HepG2 (cell line): Measurements from ENCODE around the gene CD3G. TPM values are rescaled to one million over a fixed set of nuclear protein-coding genes. Genes with fewer than 3 reads are reported as not detected.

Experiments
- ATAC-seq: fragments of 200-7000 bp; cut with Tn5 transposase; 3 replicates; pipeline ENCODE4 v1.9.1; 2020; ENCODE audit warnings: mild to moderate bottlenecking, moderate library complexity
- BruUV-seq: library from RNA; stranded (reverse); fragments of 400-500 nt; replicated peaks from 2 replicates; lab custom pipeline; 2021; lab: Mats Ljungman, UMichigan
- CTCF ChIA-PET: fragments of 300-600 bp; formaldehyde crosslinking; extraction: SDS; loops from one replicate; lab custom pipeline; 2021; ENCODE audit warnings: low total read pairs, inconsistent platforms, low intra/inter-chr PET ratio; lab: Yijun Ruan, JAX
- POLR2A ChIA-PET: fragments of 350-600 bp; sonication (Branson Sonifier 250); formaldehyde crosslinking; loops from one replicate; lab custom pipeline; 2020; ENCODE audit warnings: antibody characterized with exemption, inconsistent platforms; lab: Yijun Ruan, JAX
- DNase-seq: peaks from one replicate; pipeline ENCODE4 v3.0.0-alpha.2; 2015; ENCODE audit warnings: low spot score
- FAIRE-seq: peaks from 3 replicates; lab custom pipeline; 2011; peaks lifted over from hg19 to GRCh38; lab: Jason Lieb, UNC
- H2AFZ ChIP-seq: one replicate; pipeline ENCODE4 v1.6.1; 2011; ENCODE audit warnings: low read length, inconsistent platforms
- H3K27ac ChIP-seq: fragments of 300-600 bp; 3 replicates; pipeline ENCODE4 v1.8.0; 2011; ENCODE audit warnings: mixed run types, mild to moderate bottlenecking, mixed read lengths, low read length, inconsistent platforms; ENCODE audit not compliant: insufficient read depth; ENCODE audit errors: extremely low read length
- H3K27me3 ChIP-seq, 2 experiments: fragments of 200-600 bp in 1 of 2; 2 replicates in 1 of 2; 3 replicates in 1 of 2; pipeline versions ENCODE4 v1.6.0 to v1.8.0; 2011; ENCODE audit warnings: low read length in 2 of 2, mild to moderate bottlenecking in 2 of 2, moderate library complexity in 2 of 2, inconsistent platforms in 1 of 2; ENCODE audit not compliant: insufficient read depth in 2 of 2, control insufficient read depth in 1 of 2
- H3K36me3 ChIP-seq, 2 experiments: fragments of 200-600 bp in 1 of 2; replicated peaks in 1 of 2; 2 replicates in 1 of 2; 3 replicates in 1 of 2; pipeline versions ENCODE4 v1.5.1 to v1.8.0; 2011; ENCODE audit warnings: low read length in 2 of 2, inconsistent platforms in 1 of 2; ENCODE audit not compliant: insufficient read depth in 2 of 2, control insufficient read depth in 1 of 2
- H3K4me1 ChIP-seq: 2 replicates; pipeline ENCODE4 v1.5.1; 2012; ENCODE audit warnings: low read length, inconsistent platforms; ENCODE audit not compliant: insufficient read depth
- H3K4me2 ChIP-seq: 2 replicates; pipeline ENCODE4 v1.6.0; 2011; ENCODE audit warnings: low read depth, low read length, inconsistent platforms
- H3K4me3 ChIP-seq, 3 experiments: fragments of 200-600 bp in 1 of 3; sonication (generic), shearing (Covaris generic) in 1 of 3; replicated peaks in 1 of 3; 2 replicates each; pipeline ENCODE4 v1.5.1; 2011 to 2016; ENCODE audit warnings: low read length in 3 of 3, inconsistent platforms in 2 of 3, low read depth in 2 of 3, mild to moderate bottlenecking in 2 of 3, control low read depth in 1 of 3, mixed read lengths in 1 of 3; ENCODE audit not compliant: insufficient read depth in 1 of 3
- H3K79me2 ChIP-seq: one replicate; pipeline ENCODE4 v1.6.1; 2011; ENCODE audit warnings: low read length, inconsistent platforms; ENCODE audit not compliant: insufficient read depth
- H3K9ac ChIP-seq: 2 replicates; pipeline ENCODE4 v1.6.0; 2011; ENCODE audit warnings: mild to moderate bottlenecking, low read depth, low read length, inconsistent platforms; ENCODE audit not compliant: insufficient read depth
- H3K9me3 ChIP-seq: 2 replicates; pipeline ENCODE4 v1.5.1; 2012; ENCODE audit warnings: mild to moderate bottlenecking, low read length
- H4K20me1 ChIP-seq: 2 replicates; pipeline ENCODE4 v1.6.0; 2011; ENCODE audit warnings: inconsistent platforms, mild to moderate bottlenecking, low read length, moderate library complexity; ENCODE audit not compliant: insufficient read depth
- DR1 ChIP-seq: sonication (generic); formaldehyde crosslinking; IDR thresholded peaks from 2 replicates; pipeline ENCODE4 v1.8.0; 2021; ENCODE audit warnings: mild to moderate bottlenecking, missing genetic modification reagents, inconsistent platforms
- FLYWCH1 ChIP-seq: sonication (generic); formaldehyde crosslinking; IDR thresholded peaks from 2 replicates; pipeline ENCODE4 v1.8.1; 2023; ENCODE audit warnings: mild to moderate bottlenecking, missing genetic modification reagents
- GTF2F1 ChIP-seq: fragments of 150-350 bp; IDR thresholded peaks from 2 replicates; pipeline ENCODE4 v1.6.1; 2014; ENCODE audit warnings: low read length
- GZF1 ChIP-seq: sonication (generic); formaldehyde crosslinking; IDR thresholded peaks from 2 replicates; pipeline ENCODE4 v1.5.1; 2020; ENCODE audit warnings: mild to moderate bottlenecking, missing genetic modification reagents
- KAT2B ChIP-seq: fragments of 150-350 bp; IDR thresholded peaks from 2 replicates; pipeline ENCODE4 v1.6.1; 2014; ENCODE audit warnings: low read depth, low read length, borderline replicate concordance
- KAT7 ChIP-seq: IDR thresholded peaks from 2 replicates; pipeline ENCODE4 v1.6.1; 2018; ENCODE audit warnings: borderline replicate concordance, missing compliant biosample characterization
- KLF13 ChIP-seq: sonication (generic); formaldehyde crosslinking; IDR thresholded peaks from 2 replicates; pipeline ENCODE4 v1.4.0; 2020; ENCODE audit warnings: mild to moderate bottlenecking, missing genetic modification reagents
- KLF15 ChIP-seq: sonication (generic); formaldehyde crosslinking; IDR thresholded peaks from 2 replicates; pipeline ENCODE4 v1.8.1; 2023; ENCODE audit warnings: borderline replicate concordance, mild to moderate bottlenecking, inconsistent platforms, missing genetic modification reagents, mixed read lengths
- KMT2B ChIP-seq: IDR thresholded peaks from 2 replicates; pipeline ENCODE4 v1.6.1; 2016; ENCODE audit warnings: missing genetic modification reagents, missing compliant biosample characterization
- MED13 ChIP-seq: sonication (generic); formaldehyde crosslinking; IDR thresholded peaks from 2 replicates; pipeline ENCODE4 v1.5.0; 2020; ENCODE audit warnings: missing genetic modification reagents
- NCOA5 ChIP-seq: sonication (generic); formaldehyde crosslinking; IDR thresholded peaks from 2 replicates; pipeline ENCODE4 v1.4.0; 2020; ENCODE audit warnings: missing genetic modification reagents
- PAWR ChIP-seq: sonication (generic); formaldehyde crosslinking; IDR thresholded peaks from 2 replicates; pipeline ENCODE4 v1.4.0; 2020; ENCODE audit warnings: missing genetic modification reagents, mild to moderate bottlenecking, borderline replicate concordance
- RARA ChIP-seq: IDR thresholded peaks from 2 replicates; pipeline ENCODE4 v1.6.1; 2016; ENCODE audit warnings: missing genetic modification reagents, missing compliant biosample characterization
- RARG ChIP-seq: sonication (generic); formaldehyde crosslinking; IDR thresholded peaks from 2 replicates; pipeline ENCODE4 v1.4.0; 2020; ENCODE audit warnings: low read depth, mild to moderate bottlenecking, missing genetic modification reagents
- RCOR2 ChIP-seq: IDR thresholded peaks from 2 replicates; pipeline ENCODE4 v1.6.1; 2016; ENCODE audit warnings: missing biosample characterization, missing genetic modification reagents
- ZBTB38 ChIP-seq: sonication (generic); formaldehyde crosslinking; IDR thresholded peaks from 2 replicates; pipeline ENCODE4 v1.5.1; 2020; ENCODE audit warnings: mild to moderate bottlenecking, missing genetic modification reagents
- ZBTB8A ChIP-seq: sonication (generic); formaldehyde crosslinking; IDR thresholded peaks from 2 replicates; pipeline ENCODE4 v1.4.0; 2020; ENCODE audit warnings: mild to moderate bottlenecking, low read depth, missing genetic modification reagents, borderline replicate concordance
- ZKSCAN8 ChIP-seq: IDR thresholded peaks from 2 replicates; pipeline ENCODE4 v1.6.1; 2016; ENCODE audit warnings: borderline replicate concordance, missing genetic modification reagents, missing compliant biosample characterization
- ZNF101 ChIP-seq: sonication (generic); formaldehyde crosslinking; IDR thresholded peaks from 2 replicates; pipeline ENCODE4 v1.4.0; 2020; ENCODE audit warnings: mild to moderate bottlenecking, low read depth, missing genetic modification reagents, borderline replicate concordance
- ZNF580 ChIP-seq: IDR thresholded peaks from 2 replicates; pipeline ENCODE4 v1.6.1; 2016; ENCODE audit warnings: low read depth, borderline replicate concordance
- ZNF616 ChIP-seq: sonication (generic); formaldehyde crosslinking; IDR thresholded peaks from 2 replicates; pipeline ENCODE4 v1.5.0; 2020; ENCODE audit warnings: low read depth, mild to moderate bottlenecking, missing genetic modification reagents
- ZNF724P ChIP-seq: sonication (generic); formaldehyde crosslinking; IDR thresholded peaks from 2 replicates; pipeline ENCODE4 v1.8.0; 2022; ENCODE audit warnings: missing genetic modification reagents, borderline replicate concordance
- ZSCAN12 ChIP-seq: sonication (generic); formaldehyde crosslinking; IDR thresholded peaks from 2 replicates; pipeline ENCODE4 v1.9.0; 2021; ENCODE audit warnings: mild to moderate bottlenecking, missing genetic modification reagents
- WGBS: methylation state at CpG from one replicate; pipeline ENCODE4 v1.1.6; 2017; ENCODE audit warnings: low lambda C conversion rate; 5-methylcytosine and 5-hydroxymethylcytosine counted together
- in situ Hi-C: cut with HindIII; loops from 2 replicates; pipeline ENCODE4 v1.10.0; 2017; ENCODE audit warnings: low pct_unique_long_range_greater_than_20kb; ENCODE audit not compliant: extremely low pct_ligation_motif_present
- intact Hi-C: fragments of 100-400 bp; cut with micrococcal nuclease; formaldehyde crosslinking; loops from one replicate; pipeline ENCODE4 v1.10.0; 2022; ENCODE audit not compliant: unreplicated experiment
- polyA plus RNA-seq, 8 experiments: library from polyadenylated mRNA; depleted of rRNA in 3 of 8; stranded (reverse) in 7 of 8; unstranded in 1 of 8; fragments of >200 nt; fragmentation: Illumina TruSeq in 4 of 8; extraction: Trizol in 4 of 8; gene quantifications; 2 replicates each; pipeline versions ENCODE4 v1.2.1 to v1.2.3, GENCODE V29; 2011 to 2016; ENCODE audit warnings: low read depth in 4 of 8, missing spikeins in 1 of 8, mixed read lengths in 1 of 8; ENCODE audit not compliant: insufficient read depth in 1 of 8
- total RNA-seq, 5 experiments: library from RNA; depleted of rRNA; stranded (reverse); fragments of >200 nt; fragmentation: Illumina TruSeq; extraction: Trizol; gene quantifications; 2 replicates each; pipeline ENCODE4 v1.2.3, GENCODE V29; 2016; ENCODE audit warnings: low read depth in 1 of 5
- TF ChIP-seq, protein P1 (sequence below), 2 experiments: fragments of 450-650 bp in 1 of 2; sonication (generic) in 1 of 2; formaldehyde crosslinking; IDR thresholded peaks; 2 replicates each; pipeline versions ENCODE4 v1.5.0 to v1.8.0; 2020 to 2022; ENCODE audit warnings: mild to moderate bottlenecking in 1 of 2, missing genetic modification reagents in 1 of 2

Gene CD3G
- total and polyA plus RNA-seq, 2 of the 13 experiments (the other 11 are each of a cell fraction or from before 2014, with no cell fraction given), result not detected

- TF ChIP-seq KLF13 (CRISPR knock-in tag) (no peak), DR1 (CRISPR knock-in tag) (no peak), ZNF580 (no peak), RCOR2 (no peak), GTF2F1 (no peak)
- TF ChIP-seq, protein P1, sequence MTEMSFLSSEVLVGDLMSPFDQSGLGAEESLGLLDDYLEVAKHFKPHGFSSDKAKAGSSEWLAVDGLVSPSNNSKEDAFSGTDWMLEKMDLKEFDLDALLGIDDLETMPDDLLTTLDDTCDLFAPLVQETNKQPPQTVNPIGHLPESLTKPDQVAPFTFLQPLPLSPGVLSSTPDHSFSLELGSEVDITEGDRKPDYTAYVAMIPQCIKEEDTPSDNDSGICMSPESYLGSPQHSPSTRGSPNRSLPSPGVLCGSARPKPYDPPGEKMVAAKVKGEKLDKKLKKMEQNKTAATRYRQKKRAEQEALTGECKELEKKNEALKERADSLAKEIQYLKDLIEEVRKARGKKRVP (CRISPR knock-in tag; IDR thresholded peaks at IDR 0.05), result no peak
Measured at GRCh38 chr11:118310271-118310670, 33.9 kb upstream of the CD3G start (continued).

GRCh38 chr11:118310781-118311485 lies 33.2 kb upstream of the CD3G start:
- no peaks in the 10 kb centered on the region for H3K79me2 ChIP-seq
- no peak for TF ChIP-seq MED13 (CRISPR knock-in tag)
- no peak for TF ChIP-seq ZNF724P (CRISPR knock-in tag)
- no peak for TF ChIP-seq ZKSCAN8 (CRISPR knock-in tag)
- no peak for TF ChIP-seq GZF1 (CRISPR knock-in tag)
- no peak for TF ChIP-seq ZSCAN12
- no peak for TF ChIP-seq KMT2B (CRISPR knock-in tag)
- no peak for TF ChIP-seq ZBTB38
- TF ChIP-seq PAWR (CRISPR knock-in tag), result no peak
- TF ChIP-seq NCOA5, result no peak
- no peak for TF ChIP-seq KAT7
- no peak for TF ChIP-seq RARA (CRISPR knock-in tag)
- no peak for TF ChIP-seq FLYWCH1 (CRISPR knock-in tag)
- no peak for TF ChIP-seq ZBTB8A (CRISPR knock-in tag)
- no peak for TF ChIP-seq ZNF616 (CRISPR knock-in tag)
- TF ChIP-seq KLF15 (CRISPR knock-in tag), result no peak
- no peak for TF ChIP-seq KAT2B
- no peak for TF ChIP-seq RARG (CRISPR knock-in tag)
- TF ChIP-seq ZNF101, result no peak
- no peak for ATAC-seq
- H4K20me1 ChIP-seq, result no peaks in the 10 kb centered on the region; the same call in 1 of the 2 replicates
- ChIA-PET POLR2A (no interaction called here), CTCF (no interaction called here)
- FAIRE-seq, result no peak
- no peaks in the 10 kb centered on the region for H3K9me3 ChIP-seq
- H3K4me1 ChIP-seq, result peaks cover 18% of the 10 kb centered on the region
- in situ Hi-C loops (loop anchor here (5.0 kb wide), 1 partner anchor 41 kb away; no protein-coding TSS in a partner anchor), intact Hi-C loops (no loop called here)
- H3K4me3 ChIP-seq, result no peak overlapping the region
- peaks cover 2 to 35% of the 10 kb centered on the region in 2 experiments; a peak in 4 of 5 replicates for H3K27me3 ChIP-seq
- H2AFZ ChIP-seq, result no peak overlapping the region
- H3K27ac ChIP-seq, result no peak overlapping the region
- WGBS, result 33% methylated on average over 3 of the region's 3 CpGs
- no peak overlapping the region for H3K4me2 ChIP-seq
- no peaks in the 10 kb centered on the region for H3K36me3 ChIP-seq
- H3K9ac ChIP-seq, result no peak overlapping the region
- no peak for DNase-seq
- BruUV-seq, result no TSS peak
